HG03558 (cell line): ENCODE results near the gene ALOX15.
"Not testable (repeated sequence)": the region's sequence is repeated elsewhere in the genome, so short reads cannot be mapped to it uniquely, and the experiment has no call there.

ENCODE experiments used
- ATAC-seq: cut with Tn5 transposase; IDR thresholded peaks from one replicate; pipeline ENCODE4 v1.9.1; 2021; ENCODE audit warnings: moderate number of reproducible peaks; ENCODE audit not compliant: unreplicated experiment; ENCODE audit errors: extremely low read depth

Gene ALOX15

GRCh38 chr17:4641297-4642195, at the start of gene ALOX15:
TSS of gene ALOX15 (minus strand) at chr17:4641678. CDS start at chr17:4641651, 27 bp downstream.
- no peak for ATAC-seq

GRCh38 chr17:4690745-4691144, 49.3 kb upstream of the ALOX15 start:
- ATAC-seq: no peak

GRCh38 chr17:4689872-4690271, 48.4 kb upstream of the ALOX15 start:
- not testable (repeated sequence) for ATAC-seq

GRCh38 chr17:4683739-4684138, 42.3 kb upstream of the ALOX15 start:
- ATAC-seq: not testable (repeated sequence)

- no peak for ATAC-seq
These were observed 38.2 kb upstream of the ALOX15 start for GRCh38 chr17:4679658-4680057.

- no peak for ATAC-seq
These were observed 37.1 kb upstream of the ALOX15 start for GRCh38 chr17:4678448-4679026.

GRCh38 chr17:4676791-4677190, 35.3 kb upstream of the ALOX15 start:
- ATAC-seq: no peak

GRCh38 chr17:4675791-4676190, 34.3 kb upstream of the ALOX15 start:
- ATAC-seq: no peak

GRCh38 chr17:4674685-4674998, 33.2 kb upstream of the ALOX15 start:
- no peak for ATAC-seq

- ATAC-seq: no peak
These were observed 32.7 kb upstream of the ALOX15 start for GRCh38 chr17:4673986-4674684.

- no peak for ATAC-seq
These were observed 31.7 kb upstream of the ALOX15 start for GRCh38 chr17:4673169-4673568.

GRCh38 chr17:4672751-4673150, 31.3 kb upstream of the ALOX15 start:
- no peak for ATAC-seq

- no peak for ATAC-seq
These were observed 30.7 kb upstream of the ALOX15 start for GRCh38 chr17:4672055-4672630.

GRCh38 chr17:4667166-4667565, 25.7 kb upstream of the ALOX15 start:
- no peak for ATAC-seq

GRCh38 chr17:4666296-4666695, 24.8 kb upstream of the ALOX15 start:
- ATAC-seq: no peak

GRCh38 chr17:4665027-4665426, 23.5 kb upstream of the ALOX15 start:
- ATAC-seq: no peak

- ATAC-seq: no peak
These were observed 22.8 kb upstream of the ALOX15 start for GRCh38 chr17:4664230-4664629.

- no peak for ATAC-seq
These were observed 22.2 kb upstream of the ALOX15 start for GRCh38 chr17:4663711-4664110.

- no peak for ATAC-seq
These were observed 17.2 kb upstream of the ALOX15 start for GRCh38 chr17:4658478-4659305.

GRCh38 chr17:4657678-4658077, 16.2 kb upstream of the ALOX15 start:
- no peak for ATAC-seq
